SK-N-SH (cell line): ENCODE results near the gene CNTNAP2. TPM values are rescaled to one million over a fixed set of nuclear protein-coding genes. Genes with fewer than 3 reads are reported as not detected.

Source experiments
- CTCF ChIA-PET: fragments of 300-600, 350-600 bp; formaldehyde crosslinking; extraction: SDS; loops from one replicate; lab custom pipeline; 2021; lab: Yijun Ruan, JAX
- POLR2A ChIA-PET: fragments of 350-600 bp; sonication (Branson Sonifier 250); formaldehyde crosslinking; extraction: SDS; loops from one replicate; lab custom pipeline; 2020; ENCODE audit warnings: antibody characterized with exemption, inconsistent platforms; lab: Yijun Ruan, JAX
- DNase-seq: peaks from one replicate; pipeline ENCODE4 v3.0.0; 2012
- H2AFZ ChIP-seq: fragments of 200-600 bp; sonication (generic); 2 replicates; pipeline ENCODE4 v1.8.1; 2016; ENCODE audit warnings: antibody characterized with exemption, mild to moderate bottlenecking, low read depth
- H3F3A ChIP-seq: fragments of 200-600 bp; sonication (generic); replicated peaks from 2 replicates; pipeline ENCODE3; 2016; ENCODE audit warnings: antibody characterized with exemption, mild to moderate bottlenecking; ENCODE audit not compliant: insufficient read depth
- H3K27ac ChIP-seq, 2 experiments: fragments of 200-500 bp in 1 of 2; fragments of 200-600 bp in 1 of 2; sonication (Bioruptor generic) in 1 of 2; sonication (generic), shearing (Covaris generic) in 1 of 2; 2 replicates each; pipeline versions ENCODE4 v1.5.1 to v1.6.1; 2014 to 2016; ENCODE audit warnings: low read depth in 2 of 2, inconsistent platforms in 1 of 2, low read length in 1 of 2, mild to moderate bottlenecking in 1 of 2, mixed read lengths in 1 of 2
- H3K27me3 ChIP-seq: fragments of 200-600 bp; sonication (generic), shearing (Covaris generic); 2 replicates; pipeline ENCODE4 v1.6.1; 2016; ENCODE audit warnings: mixed run types; ENCODE audit not compliant: insufficient read depth
- H3K36me3 ChIP-seq, 2 experiments: fragments of 200-500 bp in 1 of 2; fragments of 200-600 bp in 1 of 2; sonication (Bioruptor generic) in 1 of 2; sonication (generic) in 1 of 2; replicated peaks in 1 of 2; 2 replicates each; pipeline versions ENCODE3 to v1.5.1; 2014 to 2016; ENCODE audit warnings: low read length in 1 of 2, mild to moderate bottlenecking in 1 of 2; ENCODE audit not compliant: insufficient read depth in 2 of 2, control insufficient read depth in 1 of 2
- H3K4me1 ChIP-seq, 2 experiments: fragments of 200-500 bp in 1 of 2; fragments of 200-600 bp in 1 of 2; sonication (Bioruptor generic) in 1 of 2; sonication (generic), shearing (Covaris generic) in 1 of 2; 2 replicates each; pipeline versions ENCODE4 v1.5.1 to v1.6.1; 2014 to 2016; ENCODE audit warnings: low read depth in 1 of 2, low read length in 1 of 2, mixed run types in 1 of 2; ENCODE audit not compliant: insufficient read depth in 2 of 2, control insufficient read depth in 1 of 2
- H3K4me2 ChIP-seq: fragments of 200-600 bp; sonication (generic), shearing (Covaris generic); 2 replicates; pipeline ENCODE4 v1.6.1; 2017; ENCODE audit warnings: mixed run types
- H3K4me3 ChIP-seq, 2 experiments: fragments of 200-500 bp in 1 of 2; fragments of 200-600 bp in 1 of 2; sonication (Bioruptor generic) in 1 of 2; sonication (generic), shearing (Covaris generic) in 1 of 2; 2 replicates each; pipeline versions ENCODE4 v1.5.1 to v1.8.1; 2014 to 2016; ENCODE audit warnings: low read depth in 2 of 2, inconsistent platforms in 1 of 2, low read length in 1 of 2, mild to moderate bottlenecking in 1 of 2, mixed read lengths in 1 of 2, moderate library complexity in 1 of 2
- H3K79me2 ChIP-seq: fragments of 200-600 bp; sonication (generic); 2 replicates; pipeline ENCODE4 v1.8.1; 2017; ENCODE audit warnings: mild to moderate bottlenecking; ENCODE audit not compliant: insufficient read depth
- H3K9ac ChIP-seq: fragments of 200-600 bp; sonication (generic); 2 replicates; pipeline ENCODE4 v1.6.1; 2017; ENCODE audit warnings: mixed run types
- H3K9me2 ChIP-seq: fragments of 200-600 bp; sonication (generic); 2 replicates; pipeline ENCODE4 v1.6.1; 2017; ENCODE audit warnings: mixed run types
- H3K9me3 ChIP-seq: fragments of 200-600 bp; sonication (generic); 2 replicates; pipeline ENCODE4 v1.6.1; 2017; ENCODE audit warnings: mixed run types, mild to moderate bottlenecking, moderate library complexity
- H4K20me1 ChIP-seq: fragments of 200-600 bp; sonication (generic); 2 replicates; pipeline ENCODE4 v1.6.1; 2017; ENCODE audit warnings: mild to moderate bottlenecking, mixed run types; ENCODE audit not compliant: insufficient read depth
- CHD2 ChIP-seq: fragments of 150-350 bp; IDR thresholded peaks from 2 replicates; pipeline ENCODE4 v1.6.1; 2018; ENCODE audit warnings: low read length; ENCODE audit not compliant: partially characterized antibody
- EZH2phosphoT487 ChIP-seq: fragments of 200-600 bp; sonication (generic); IDR thresholded peaks from 2 replicates; pipeline ENCODE4 v1.6.1; 2017; ENCODE audit warnings: low read depth, mixed run types, mild to moderate bottlenecking, antibody characterized with exemption, moderate library complexity, borderline replicate concordance
- FOXM1 ChIP-seq: IDR thresholded peaks from 2 replicates; pipeline ENCODE4 v1.4.0; 2012; ENCODE audit warnings: low read depth, mild to moderate bottlenecking
- GABPA ChIP-seq: IDR thresholded peaks from 2 replicates; pipeline ENCODE4 v1.4.0; 2012; ENCODE audit warnings: low read depth, mild to moderate bottlenecking
- MAX ChIP-seq: IDR thresholded peaks from 2 replicates; pipeline ENCODE4 v1.4.0; 2012; ENCODE audit warnings: low read depth
- MEF2A ChIP-seq: IDR thresholded peaks from 2 replicates; pipeline ENCODE4 v1.4.0; 2012; ENCODE audit warnings: low read depth, borderline replicate concordance
- NFIC ChIP-seq: IDR thresholded peaks from 2 replicates; pipeline ENCODE4 v1.4.0; 2012; ENCODE audit warnings: borderline replicate concordance
- PBX3 ChIP-seq: IDR thresholded peaks from 2 replicates; pipeline ENCODE4; 2012
- POLR2AphosphoS5 ChIP-seq: IDR thresholded peaks from 2 replicates; pipeline ENCODE4 v1.6.1; 2012; ENCODE audit warnings: low read depth, low read length
- RCOR1 ChIP-seq: fragments of 150-350 bp; IDR thresholded peaks from 2 replicates; pipeline ENCODE4 v1.6.1; 2017; ENCODE audit warnings: antibody characterized with exemption, low read length
- REST ChIP-seq: IDR thresholded peaks from 2 replicates; pipeline ENCODE4 v1.6.1; 2012; ENCODE audit warnings: mild to moderate bottlenecking, low read depth, low read length, moderate library complexity
- SIN3A ChIP-seq: IDR thresholded peaks from 2 replicates; pipeline ENCODE4 v1.6.1; 2012; ENCODE audit warnings: low read depth, mild to moderate bottlenecking, low read length, moderate library complexity, borderline replicate concordance
- TAF1 ChIP-seq: IDR thresholded peaks from 2 replicates; pipeline ENCODE4 v1.6.1; 2012; ENCODE audit warnings: low read depth, mild to moderate bottlenecking, low read length, moderate library complexity, borderline replicate concordance
- WGBS: methylation state at CpG from one replicate; pipeline ENCODE4 v1.1.6; 2017; ENCODE audit warnings: low lambda C conversion rate; 5-methylcytosine and 5-hydroxymethylcytosine counted together
- polyA plus RNA-seq, 3 experiments: library from polyadenylated mRNA; depleted of rRNA; stranded (reverse); fragments of >200 nt; gene quantifications; 2 replicates each; pipeline ENCODE4 v1.2.3, GENCODE V29; 2012
- TF ChIP-seq, protein P1 (sequence below): fragments of 200-600 bp; sonication (generic); IDR thresholded peaks from 2 replicates; pipeline ENCODE4 v1.6.1; 2017; ENCODE audit warnings: antibody characterized with exemption, mild to moderate bottlenecking, moderate library complexity
- TF ChIP-seq, protein P2 (sequence below): fragments of 150-350 bp; IDR thresholded peaks from 2 replicates; pipeline ENCODE4 v1.6.1; 2017; ENCODE audit warnings: antibody characterized with exemption, low read length, low read depth, borderline replicate concordance

Gene CNTNAP2
- polyA plus RNA-seq, 1 of the 3 experiments (the other 2 are of a cell fraction) = 3.4 TPM

DNA sequence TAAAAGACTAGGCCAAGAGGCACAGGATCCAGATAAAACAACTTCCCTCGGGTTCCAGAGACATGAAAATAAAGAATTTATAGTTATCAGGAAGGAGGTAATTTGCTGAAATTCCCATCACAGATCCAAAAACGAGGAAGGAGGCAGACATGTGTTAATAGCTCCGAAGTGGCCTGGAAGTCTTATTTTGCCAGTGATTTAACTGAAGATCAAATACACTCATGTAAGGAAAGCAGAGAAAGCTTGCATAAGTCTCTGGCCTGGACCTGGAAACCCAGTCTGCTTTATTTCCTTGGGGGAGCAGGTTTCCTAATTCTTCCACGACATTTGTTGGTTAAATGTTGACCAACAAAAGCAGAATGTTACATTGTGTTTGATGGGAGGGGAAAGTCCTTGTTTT is 1975.3 kb downstream of the CNTNAP2 start:
- H3K9ac ChIP-seq = no peak overlapping the region
- no peaks in the 10 kb centered on the region for H3K9me2 ChIP-seq
- no peaks in the 10 kb centered on the region for H4K20me1 ChIP-seq
- peaks cover 3 to 9% of the 10 kb centered on the region in 2 experiments for H3K36me3 ChIP-seq
- H3K4me2 ChIP-seq = no peak overlapping the region
- no peak for DNase-seq
- H3K79me2 ChIP-seq = no peaks in the 10 kb centered on the region
- H3K9me3 ChIP-seq = peaks cover 15% of the 10 kb centered on the region
- H2AFZ ChIP-seq = no peak overlapping the region
- TF ChIP-seq NFIC = no peak
- no peak for TF ChIP-seq TAF1
- TF ChIP-seq, protein P1, sequence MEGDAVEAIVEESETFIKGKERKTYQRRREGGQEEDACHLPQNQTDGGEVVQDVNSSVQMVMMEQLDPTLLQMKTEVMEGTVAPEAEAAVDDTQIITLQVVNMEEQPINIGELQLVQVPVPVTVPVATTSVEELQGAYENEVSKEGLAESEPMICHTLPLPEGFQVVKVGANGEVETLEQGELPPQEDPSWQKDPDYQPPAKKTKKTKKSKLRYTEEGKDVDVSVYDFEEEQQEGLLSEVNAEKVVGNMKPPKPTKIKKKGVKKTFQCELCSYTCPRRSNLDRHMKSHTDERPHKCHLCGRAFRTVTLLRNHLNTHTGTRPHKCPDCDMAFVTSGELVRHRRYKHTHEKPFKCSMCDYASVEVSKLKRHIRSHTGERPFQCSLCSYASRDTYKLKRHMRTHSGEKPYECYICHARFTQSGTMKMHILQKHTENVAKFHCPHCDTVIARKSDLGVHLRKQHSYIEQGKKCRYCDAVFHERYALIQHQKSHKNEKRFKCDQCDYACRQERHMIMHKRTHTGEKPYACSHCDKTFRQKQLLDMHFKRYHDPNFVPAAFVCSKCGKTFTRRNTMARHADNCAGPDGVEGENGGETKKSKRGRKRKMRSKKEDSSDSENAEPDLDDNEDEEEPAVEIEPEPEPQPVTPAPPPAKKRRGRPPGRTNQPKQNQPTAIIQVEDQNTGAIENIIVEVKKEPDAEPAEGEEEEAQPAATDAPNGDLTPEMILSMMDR = no peak
- no peak for TF ChIP-seq POLR2AphosphoS5
- TF ChIP-seq MAX = no peak
- CTCF ChIA-PET = interaction anchor here (0.6 to 2.2 kb wide), 6 partner anchors 10 to 662 kb away, joined by 3 to 10 read pairs (median 5); no protein-coding TSS in a partner anchor
- H3K4me1 ChIP-seq = no peaks in the 10 kb centered on the region
- no peak overlapping the region for H3K27ac ChIP-seq
- H3K4me3 ChIP-seq = no peak overlapping the region
- no peaks in the 10 kb centered on the region for H3K27me3 ChIP-seq
- no peaks in the 10 kb centered on the region for H3F3A ChIP-seq
- POLR2A ChIA-PET = no interaction called here
- WGBS = 28% methylated on average over 4 of the region's 4 CpGs

DNA sequence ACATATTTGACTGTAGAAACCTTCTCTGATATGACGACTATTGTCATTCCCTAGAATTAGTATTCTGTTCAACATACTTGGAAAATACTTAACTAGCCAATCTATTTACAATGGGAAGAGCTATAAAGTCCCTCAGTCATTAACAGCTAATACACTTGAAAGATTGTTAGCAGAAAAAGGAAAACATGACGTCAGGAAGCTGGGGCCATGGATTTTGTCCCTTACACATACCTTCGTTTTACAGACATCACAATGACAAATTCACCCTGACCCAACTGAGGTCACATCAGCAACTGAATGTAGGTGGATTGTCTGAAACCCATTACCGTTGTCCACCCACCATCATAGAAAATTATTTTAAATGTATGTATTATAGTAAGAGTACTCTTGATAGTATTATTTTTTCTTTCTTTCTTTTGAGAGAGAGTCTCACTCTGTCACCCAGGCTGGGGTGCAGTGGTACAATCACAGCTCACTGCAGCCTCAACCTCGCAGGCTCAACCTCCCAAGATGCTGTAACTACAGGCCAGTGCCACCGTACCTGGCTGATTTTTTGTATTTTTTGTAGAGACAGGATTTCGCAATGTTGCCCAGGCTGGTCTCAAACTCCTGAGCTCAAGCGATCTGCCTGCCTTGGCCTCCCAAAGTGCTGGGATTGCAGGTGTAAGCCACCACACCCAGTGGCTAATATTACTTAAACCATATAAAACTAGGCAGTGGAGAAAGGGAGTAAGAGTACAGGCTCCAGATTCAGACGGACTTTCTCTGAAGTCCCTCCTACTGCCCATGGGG is 1977.0 kb downstream of the CNTNAP2 start:
- peaks cover 0 to 7% of the 10 kb centered on the region in 2 experiments for H3K36me3 ChIP-seq
- H3K4me3 ChIP-seq = no peak overlapping the region
- 59% methylated on average over 9 of the region's 9 CpGs for WGBS
- H3F3A ChIP-seq = no peaks in the 10 kb centered on the region
- H3K79me2 ChIP-seq = no peaks in the 10 kb centered on the region
- no peak overlapping the region for H2AFZ ChIP-seq
- H3K9me2 ChIP-seq = no peaks in the 10 kb centered on the region
- H4K20me1 ChIP-seq = no peaks in the 10 kb centered on the region
- H3K4me2 ChIP-seq = no peak overlapping the region
- no peaks in the 10 kb centered on the region for H3K27me3 ChIP-seq
- no peak overlapping the region for H3K9ac ChIP-seq
- ChIA-PET CTCF (interaction anchor here (0.9 to 2.2 kb wide), 5 partner anchors 9 to 662 kb away, joined by 3 to 10 read pairs (median 5); no protein-coding TSS in a partner anchor), POLR2A (no interaction called here)
- no peaks in the 10 kb centered on the region for H3K4me1 ChIP-seq
- DNase-seq = no peak
- peaks cover 8% of the 10 kb centered on the region for H3K9me3 ChIP-seq
- no peak overlapping the region for H3K27ac ChIP-seq
- TF ChIP-seq PBX3 (no peak), MEF2A (no peak), POLR2AphosphoS5 (no peak), REST (no peak), FOXM1 (no peak), GABPA (no peak), TAF1 (no peak), RCOR1 (no peak), EZH2phosphoT487 (no peak), CHD2 (no peak), SIN3A (no peak)
- TF ChIP-seq, protein P2, sequence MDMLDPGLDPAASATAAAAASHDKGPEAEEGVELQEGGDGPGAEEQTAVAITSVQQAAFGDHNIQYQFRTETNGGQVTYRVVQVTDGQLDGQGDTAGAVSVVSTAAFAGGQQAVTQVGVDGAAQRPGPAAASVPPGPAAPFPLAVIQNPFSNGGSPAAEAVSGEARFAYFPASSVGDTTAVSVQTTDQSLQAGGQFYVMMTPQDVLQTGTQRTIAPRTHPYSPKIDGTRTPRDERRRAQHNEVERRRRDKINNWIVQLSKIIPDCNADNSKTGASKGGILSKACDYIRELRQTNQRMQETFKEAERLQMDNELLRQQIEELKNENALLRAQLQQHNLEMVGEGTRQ = no peak
